Esophagus squamous epithelium (tissue), 5 donors: ENCODE data around the gene CADM1. TPM values are rescaled to one million over a fixed set of nuclear protein-coding genes. Genes with fewer than 3 reads are reported as not detected.

Source experiments
- DNase-seq: peaks from one replicate; lab custom pipeline; 2025; lab: John Stamatoyannopoulos, UW
- H3K27ac ChIP-seq, 4 donors: fragments of 200-600 bp; sonication (generic); one replicate each; pipeline ENCODE4 v1.5.1; 2016 to 2019; ENCODE audit warnings: mild to moderate bottlenecking in 1 of 4
- H3K27me3 ChIP-seq, 4 donors: fragments of 200-600 bp; sonication (generic); 1 replicate in 3 of 4; 2 replicates in 1 of 4; pipeline versions ENCODE4 v1.5.1 to v1.6.0; 2017 to 2021; ENCODE audit warnings: antibody characterized with exemption in 1 of 4
- H3K36me3 ChIP-seq, 3 donors: fragments of 200-600 bp; sonication (generic); one replicate each; pipeline ENCODE4 v1.5.1; 2016 to 2019
- H3K4me1 ChIP-seq, 3 donors: fragments of 200-600 bp; sonication (generic); one replicate each; pipeline ENCODE4 v1.5.1; 2017 to 2019
- H3K4me3 ChIP-seq, 4 donors: fragments of 200-600 bp; sonication (generic); 1 replicate in 3 of 4; 2 replicates in 1 of 4; pipeline ENCODE4 v1.5.1; 2016 to 2019; ENCODE audit warnings: mild to moderate bottlenecking in 2 of 4, moderate library complexity in 1 of 4
- H3K9me3 ChIP-seq, 3 donors: fragments of 200-600 bp; sonication (generic); one replicate each; pipeline ENCODE4 v1.5.1; 2016 to 2019
- POLR2A ChIP-seq, 4 donors: fragments of 450-650 bp; IDR thresholded peaks; one replicate each; pipeline ENCODE4 v1.6.1; 2017; ENCODE audit warnings: antibody characterized with exemption in 4 of 4, mild to moderate bottlenecking in 4 of 4, moderate library complexity in 3 of 4
- WGBS, 2 donors: methylation state at CpG; one replicate each; pipeline ENCODE4 v1.1.5; 2018; 5-methylcytosine and 5-hydroxymethylcytosine counted together
- intact Hi-C: fragments of 100-400 bp; cut with DNase I; formaldehyde crosslinking; loops from one replicate; pipeline ENCODE4 v1.15.0; 2022
- total RNA-seq, 4 donors: library from RNA; depleted of rRNA; stranded (reverse); fragments of >200 nt; gene quantifications; one replicate each; pipeline ENCODE4 v1.1.0, GENCODE V29; 2016
- TF ChIP-seq, protein P1 (sequence below), 6 experiments: fragments of 450-650 bp in 4 of 6; fragments of 200-600 bp in 2 of 6; sonication (generic) in 2 of 6; IDR thresholded peaks; one replicate each; pipeline ENCODE4 v1.5.1; 2016 to 2019; ENCODE audit warnings: antibody characterized with exemption in 6 of 6, mild to moderate bottlenecking in 4 of 6, moderate library complexity in 4 of 6
- donor health status: DM: yes; HTN: yes; CAD: no.

The CADM1 gene
- total RNA-seq, 4 donors from 2014 or later, result 1.7 to 15.1 (median 8.3) TPM

DNA sequence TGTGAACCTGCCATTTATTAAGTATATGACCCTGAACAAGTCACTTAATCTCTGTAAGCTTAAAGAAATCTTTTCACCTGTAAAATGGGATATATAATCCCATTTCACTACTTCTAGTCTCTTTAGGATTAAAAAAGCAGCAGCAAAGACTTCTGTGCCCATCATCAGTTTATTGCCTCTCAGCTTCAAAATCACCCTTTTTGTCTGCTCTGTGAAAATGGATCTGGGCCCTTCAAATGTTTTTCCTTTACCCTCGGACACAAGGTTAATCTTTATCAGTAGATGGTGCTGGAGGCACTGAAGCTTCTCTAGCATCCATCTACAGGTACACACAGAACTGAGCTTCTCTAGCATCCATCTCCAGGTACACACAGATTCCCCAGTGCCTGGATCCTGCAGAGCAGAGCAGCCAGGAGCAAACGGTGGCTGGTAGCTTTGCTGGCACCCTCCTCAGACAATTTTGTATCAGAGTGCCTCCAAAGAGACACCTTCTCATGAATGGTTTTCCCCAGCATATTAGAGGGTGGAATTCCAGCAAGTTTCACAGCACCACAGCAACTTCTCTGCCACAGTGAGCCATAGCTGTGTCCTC is 56.8 kb downstream of the CADM1 start:
- intact Hi-C loops, result no loop called here
- Histone ChIP-seq H3K9me3 (peaks cover 0 to 18% (median 12%) of the 10 kb centered on the region in 3 donors), H3K27ac (no peak overlapping the region), H3K36me3 (no peaks in the 10 kb centered on the region), H3K4me1 (no peaks in the 10 kb centered on the region), H3K4me3 (no peak overlapping the region), H3K27me3 (no peaks in the 10 kb centered on the region)
- TF ChIP-seq, protein P1, sequence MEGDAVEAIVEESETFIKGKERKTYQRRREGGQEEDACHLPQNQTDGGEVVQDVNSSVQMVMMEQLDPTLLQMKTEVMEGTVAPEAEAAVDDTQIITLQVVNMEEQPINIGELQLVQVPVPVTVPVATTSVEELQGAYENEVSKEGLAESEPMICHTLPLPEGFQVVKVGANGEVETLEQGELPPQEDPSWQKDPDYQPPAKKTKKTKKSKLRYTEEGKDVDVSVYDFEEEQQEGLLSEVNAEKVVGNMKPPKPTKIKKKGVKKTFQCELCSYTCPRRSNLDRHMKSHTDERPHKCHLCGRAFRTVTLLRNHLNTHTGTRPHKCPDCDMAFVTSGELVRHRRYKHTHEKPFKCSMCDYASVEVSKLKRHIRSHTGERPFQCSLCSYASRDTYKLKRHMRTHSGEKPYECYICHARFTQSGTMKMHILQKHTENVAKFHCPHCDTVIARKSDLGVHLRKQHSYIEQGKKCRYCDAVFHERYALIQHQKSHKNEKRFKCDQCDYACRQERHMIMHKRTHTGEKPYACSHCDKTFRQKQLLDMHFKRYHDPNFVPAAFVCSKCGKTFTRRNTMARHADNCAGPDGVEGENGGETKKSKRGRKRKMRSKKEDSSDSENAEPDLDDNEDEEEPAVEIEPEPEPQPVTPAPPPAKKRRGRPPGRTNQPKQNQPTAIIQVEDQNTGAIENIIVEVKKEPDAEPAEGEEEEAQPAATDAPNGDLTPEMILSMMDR (IDR thresholded peaks at IDR 0.05), result no peak
- TF ChIP-seq POLR2A (IDR thresholded peaks at IDR 0.05), result no peak
- no peak for DNase-seq
- WGBS, 2 donors, result 82 to 91% methylated on average over 2 of the region's 2 CpGs

DNA sequence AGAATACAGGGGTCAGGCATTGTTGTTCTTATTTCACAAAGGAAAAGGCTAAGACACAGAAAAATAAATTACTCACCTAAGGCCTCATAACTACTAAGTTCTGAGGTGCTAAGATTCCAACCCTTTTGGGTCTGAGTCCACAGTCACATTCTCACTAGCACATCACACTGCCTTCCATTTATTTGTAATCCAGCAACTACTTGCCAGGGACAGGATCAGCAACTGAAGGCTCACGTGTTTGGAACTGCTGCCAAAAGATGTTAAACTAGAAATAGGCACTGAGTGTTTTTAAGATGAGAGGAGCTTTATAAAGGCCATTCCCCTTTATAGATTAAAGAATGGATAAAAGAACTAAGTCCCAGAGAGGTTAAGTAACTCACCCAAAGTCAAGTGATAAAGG is 58.0 kb downstream of the CADM1 start:
- no peaks in the 10 kb centered on the region for H3K4me1 ChIP-seq
- no peaks in the 10 kb centered on the region for H3K36me3 ChIP-seq
- WGBS, 2 donors, result 40 to 41% methylated on average over 1 of the region's 1 CpG
- peaks cover 0 to 18% (median 12%) of the 10 kb centered on the region in 3 donors for H3K9me3 ChIP-seq
- TF ChIP-seq, protein P1 (IDR thresholded peaks at IDR 0.05), result no peak
- TF ChIP-seq POLR2A (IDR thresholded peaks at IDR 0.05), result no peak
- intact Hi-C loops, result no loop called here
- H3K27ac ChIP-seq, result no peak overlapping the region
- no peak for DNase-seq
- no peaks in the 10 kb centered on the region for H3K27me3 ChIP-seq
- H3K4me3 ChIP-seq, result no peak overlapping the region

DNA sequence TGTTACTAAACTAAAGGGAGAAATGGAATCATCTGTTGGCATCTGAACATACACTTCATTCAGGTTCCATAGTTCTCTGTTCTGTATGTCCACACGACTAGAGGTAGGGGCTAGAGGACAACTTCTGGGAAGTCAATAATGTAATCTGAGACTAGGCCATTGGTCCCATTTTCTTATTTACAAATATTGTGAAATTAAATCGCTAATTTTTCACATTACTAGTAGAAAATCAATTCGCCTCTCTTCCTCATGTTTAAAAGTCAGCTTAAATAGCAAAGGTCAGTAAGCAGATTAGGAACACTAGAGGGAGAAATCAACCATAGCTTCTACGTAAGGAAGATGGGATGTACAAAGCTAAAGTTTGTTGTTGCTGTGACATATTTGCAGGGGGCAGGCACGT is 59.7 kb downstream of the CADM1 start:
- intact Hi-C loops, result no loop called here
- H3K4me3 ChIP-seq, result no peak overlapping the region
- no peak overlapping the region for H3K27ac ChIP-seq
- 80% methylated on average over 5 of the region's 5 CpGs for WGBS, 2 donors
- H3K27me3 ChIP-seq, result no peaks in the 10 kb centered on the region
- H3K4me1 ChIP-seq, result no peaks in the 10 kb centered on the region
- TF ChIP-seq POLR2A (IDR thresholded peaks at IDR 0.05), result no peak
- H3K36me3 ChIP-seq, result no peaks in the 10 kb centered on the region
- peaks cover 0 to 18% (median 12%) of the 10 kb centered on the region in 3 donors for H3K9me3 ChIP-seq
- no peak for DNase-seq

DNA sequence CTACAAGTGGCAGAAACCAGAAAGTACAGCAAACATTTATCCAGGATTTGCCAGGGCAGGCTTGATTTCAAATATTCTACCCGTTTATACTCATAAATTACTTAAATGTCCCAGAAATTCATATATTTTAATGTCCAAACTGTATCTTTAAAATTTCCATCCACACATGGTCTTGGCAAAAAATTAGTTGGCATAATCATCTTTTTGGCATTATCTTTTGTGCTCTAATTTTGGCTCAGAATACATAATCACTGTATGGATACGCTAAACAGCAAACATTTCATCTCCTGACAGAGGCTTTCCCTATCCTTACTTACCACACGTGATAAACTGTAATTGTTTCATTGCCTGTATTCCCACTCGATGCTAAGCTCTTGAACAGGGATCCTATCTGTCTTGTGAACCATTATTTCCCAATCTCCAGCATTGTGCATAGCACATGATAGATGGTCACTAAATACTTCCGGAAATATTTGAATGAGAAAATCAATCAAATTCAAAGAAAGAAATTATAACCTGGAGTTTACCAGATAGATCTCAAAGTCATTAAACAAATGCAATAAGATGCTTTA is 64.2 kb downstream of the CADM1 start:
- H3K27me3 ChIP-seq, result no peaks in the 10 kb centered on the region
- H3K36me3 ChIP-seq, result no peaks in the 10 kb centered on the region
- TF ChIP-seq, protein P1 (IDR thresholded peaks at IDR 0.05), result no peak
- TF ChIP-seq POLR2A (IDR thresholded peaks at IDR 0.05), result no peak
- H3K9me3 ChIP-seq, result no peaks in the 10 kb centered on the region
- H3K4me1 ChIP-seq, result no peaks in the 10 kb centered on the region
- H3K4me3 ChIP-seq, result no peak overlapping the region
- no peak overlapping the region for H3K27ac ChIP-seq
- WGBS, 2 donors, result 53 to 64% methylated on average over 5 of the region's 5 CpGs
- DNase-seq, result no peak
- intact Hi-C loops, result no loop called here

DNA sequence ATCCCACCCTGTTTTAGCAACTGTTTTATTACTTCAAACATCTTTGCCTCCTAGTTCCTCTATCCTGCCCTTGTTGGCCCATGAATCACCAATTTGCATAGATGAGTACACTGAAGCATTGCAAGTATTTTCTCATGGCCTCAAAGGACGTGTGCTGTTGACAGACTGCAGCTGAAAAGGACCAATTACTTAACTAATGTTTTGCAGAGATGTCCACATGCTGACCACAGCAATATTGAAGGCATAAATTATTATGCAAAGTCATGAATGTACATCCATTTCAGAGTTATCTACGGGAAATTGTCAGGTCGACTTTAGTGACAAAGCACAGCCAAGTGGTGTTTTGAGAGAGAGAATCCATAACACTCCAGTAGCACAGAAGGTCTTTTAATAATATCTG is 64.8 kb downstream of the CADM1 start:
- H3K27me3 ChIP-seq, result no peaks in the 10 kb centered on the region
- H3K27ac ChIP-seq, result no peak overlapping the region
- no peak overlapping the region for H3K4me3 ChIP-seq
- H3K4me1 ChIP-seq, result no peaks in the 10 kb centered on the region
- DNase-seq, result no peak
- TF ChIP-seq POLR2A (IDR thresholded peaks at IDR 0.05), result no peak
- TF ChIP-seq, protein P1 (IDR thresholded peaks at IDR 0.05), result no peak
- WGBS, 2 donors, result 51 to 79% methylated on average over 3 of the region's 3 CpGs
- H3K9me3 ChIP-seq, result no peaks in the 10 kb centered on the region
- H3K36me3 ChIP-seq, result no peaks in the 10 kb centered on the region
- intact Hi-C loops, result no loop called here
